HG03575 (cell line): ENCODE data around the gene LRRN1.
"Not testable (repeated sequence)": the region's sequence is repeated elsewhere in the genome, so short reads cannot be mapped to it uniquely, and the experiment has no call there.

Source experiments
- ATAC-seq: cut with Tn5 transposase; IDR thresholded peaks from one replicate; pipeline ENCODE4 v1.9.1; 2021; ENCODE audit not compliant: unreplicated experiment, insufficient number of reproducible peaks, low FRiP score; ENCODE audit errors: extremely low read depth

LRRN1 gene

DNA sequence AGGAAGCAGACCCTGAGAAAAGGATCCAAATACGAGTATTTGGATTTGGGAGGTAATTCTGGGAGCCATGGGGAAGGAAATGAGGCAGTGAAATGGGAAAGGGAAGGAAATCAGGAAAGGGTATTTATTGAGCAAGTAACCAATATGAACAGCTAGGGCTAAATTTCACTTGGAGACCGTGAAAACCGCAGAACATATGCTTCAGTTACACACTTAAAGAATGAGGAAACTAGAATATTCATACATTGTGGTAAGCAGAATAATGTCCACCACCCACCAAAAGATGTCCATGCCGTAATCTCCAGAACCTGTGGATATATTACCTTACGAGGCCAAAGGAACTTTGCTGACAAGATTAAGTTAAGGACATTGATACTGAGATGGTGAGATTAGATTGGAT lies 63.3 kb downstream of the LRRN1 start:
- no peak for ATAC-seq

DNA sequence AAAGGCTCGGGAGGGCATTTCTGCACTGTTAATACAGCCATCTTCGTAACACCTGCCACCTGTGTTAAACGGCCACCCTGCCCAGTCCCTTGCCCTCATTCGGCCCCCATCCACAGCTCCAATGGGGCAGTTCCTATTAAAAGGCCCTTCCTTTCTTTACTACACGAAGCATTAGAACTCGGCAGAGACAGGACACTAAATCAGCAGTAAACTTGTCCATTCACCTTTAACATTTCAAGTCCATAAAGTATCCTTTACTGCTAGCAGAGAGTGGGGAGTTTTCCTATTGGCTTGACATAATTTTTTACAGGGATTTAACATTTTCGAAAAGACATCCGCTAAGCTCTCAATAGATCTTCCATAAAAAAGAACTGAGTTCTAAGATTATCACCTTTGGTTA lies 76.3 kb downstream of the LRRN1 start:
- no peak for ATAC-seq

DNA sequence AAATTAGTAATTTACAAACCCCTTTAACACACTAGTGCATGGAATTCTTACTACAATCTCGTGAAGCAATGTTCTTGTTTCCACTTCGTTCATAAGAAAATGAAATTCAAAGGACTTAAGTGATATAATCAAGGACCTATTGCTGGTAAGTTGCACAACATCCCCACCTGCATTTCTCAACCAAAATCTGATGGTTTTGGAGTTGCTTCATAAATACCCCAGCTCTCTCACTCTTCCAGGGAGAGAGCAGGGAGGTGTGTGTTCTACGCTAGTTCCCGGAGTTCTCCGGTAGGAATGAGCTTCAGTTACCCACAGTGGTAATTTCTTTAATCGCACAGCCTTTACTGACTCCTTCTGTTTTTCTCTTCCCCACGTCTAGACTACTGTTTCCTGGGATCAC lies 81.8 kb downstream of the LRRN1 start:
- ATAC-seq: no peak

DNA sequence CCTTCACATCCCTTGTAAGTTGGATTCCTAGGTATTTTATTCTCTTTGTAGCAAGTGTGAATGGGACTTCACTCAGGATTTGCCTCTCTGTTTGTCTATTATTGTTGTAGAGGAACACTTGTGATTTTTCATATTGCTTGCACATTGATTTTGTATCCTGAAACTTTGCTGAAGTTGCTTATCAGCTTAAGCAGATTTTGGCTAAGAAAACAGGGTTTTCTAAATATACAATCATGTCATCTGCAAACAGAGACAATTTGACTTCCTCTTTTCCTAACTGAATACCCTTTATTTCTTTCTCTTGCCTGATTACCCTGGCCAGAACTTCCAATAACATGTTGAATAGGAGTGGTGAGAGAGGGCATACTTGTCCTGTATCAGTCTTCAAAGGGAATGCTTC lies 88.1 kb downstream of the LRRN1 start:
- ATAC-seq: not testable (repeated sequence)

DNA sequence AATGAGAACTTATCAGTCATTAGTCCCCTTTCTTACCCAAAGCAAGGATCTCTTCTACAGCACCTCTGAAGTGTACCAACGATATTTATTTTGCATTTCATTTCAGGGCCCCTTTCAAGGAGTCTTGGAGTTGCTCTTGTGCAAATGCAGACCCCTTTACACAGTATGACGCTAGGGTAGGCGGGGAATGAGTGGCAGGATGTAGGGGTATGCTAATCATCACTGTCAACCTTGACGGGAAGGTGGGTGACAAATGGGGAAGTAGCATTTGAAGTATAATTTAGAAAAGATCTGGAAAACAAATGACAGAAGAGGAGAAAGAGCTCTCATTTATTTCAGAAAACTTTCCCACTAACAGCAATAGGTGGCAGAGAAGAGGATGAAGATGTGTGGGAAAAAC lies 94.4 kb downstream of the LRRN1 start:
- ATAC-seq: no peak
